ENCODE results near the gene IL20RA. TPM values are rescaled to one million over a fixed set of nuclear protein-coding genes. Genes with fewer than 3 reads are reported as not detected.

IL20RA gene
- total and polyA plus RNA-seq, 2 of the 13 experiments (the other 11 are each of a cell fraction or from before 2014, with no cell fraction given) = not detected

DNA sequence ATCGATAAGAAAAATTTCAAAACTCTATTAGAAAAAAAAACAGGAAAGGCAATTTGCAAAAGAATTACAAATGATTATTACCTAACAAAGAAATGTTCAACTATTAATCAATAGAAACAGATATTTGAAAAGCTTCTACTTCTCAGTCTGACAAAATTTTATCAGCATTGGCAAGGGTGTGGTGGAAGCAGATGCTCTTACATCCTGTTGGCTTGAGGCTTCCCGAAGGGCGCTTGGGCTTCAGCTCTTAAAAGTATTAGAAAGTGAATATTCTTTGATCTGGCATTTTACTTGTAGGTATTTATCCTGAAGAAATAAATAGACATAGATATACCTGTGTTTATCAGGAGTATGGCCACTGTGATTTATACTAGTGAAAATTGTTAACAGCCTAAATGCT, 84.0 kb downstream of the IL20RA start:
- Histone ChIP-seq H3K4me3 (replicated peaks in 1 of 3; ENCODE audit: insufficient read depth in 1 of 3, low read depth in 2 of 3, low read length in 3 of 3) (no peak overlapping the region), H4K20me1 (ENCODE audit: insufficient read depth, low read length) (no peaks in the 10 kb centered on the region), H3K27ac (ENCODE audit: extremely low read length, insufficient read depth, low read length) (no peak overlapping the region), H3K27me3 (ENCODE audit: control insufficient read depth in 1 of 2, insufficient read depth in 2 of 2, low read length in 2 of 2) (peaks cover 4 to 24% of the 10 kb centered on the region in 2 experiments; a peak in 3 of 5 replicates), H3K4me1 (ENCODE audit: insufficient read depth, low read length) (peaks cover 7% of the 10 kb centered on the region; the same call in 1 of the 2 replicates), H2AFZ (ENCODE audit: low read length) (no peak overlapping the region), H3K9me3 (ENCODE audit: low read length) (no peaks in the 10 kb centered on the region), H3K79me2 (ENCODE audit: insufficient read depth, low read length) (no peaks in the 10 kb centered on the region), H3K9ac (ENCODE audit: insufficient read depth, low read depth, low read length) (no peak overlapping the region), H3K4me2 (ENCODE audit: low read depth, low read length) (no peak overlapping the region), H3K36me3 (replicated peaks in 1 of 2; ENCODE audit: control insufficient read depth in 1 of 2, insufficient read depth in 2 of 2, low read length in 2 of 2) (no peaks in the 10 kb centered on the region)
- in situ Hi-C loops (cut with HindIII; ENCODE audit: extremely low pct_ligation_motif_present, low pct_unique_long_range_greater_than_20kb) = loop anchor here (25.0 kb wide), 1 partner anchor 677 kb away; no protein-coding TSS in a partner anchor
- ChIA-PET CTCF (ENCODE audit: low intra/inter-chr PET ratio, low total read pairs) (no interaction called here), POLR2A (no interaction called here)
- no peak for FAIRE-seq
- 44% methylated on average over 3 of the region's 3 CpGs for WGBS (ENCODE audit: low lambda C conversion rate)
- ATAC-seq = no peak
- no TSS peak for BruUV-seq (replicated peaks)
- DNase-seq (ENCODE audit: low spot score) = no peak
- intact Hi-C loops (cut with micrococcal nuclease; ENCODE audit: unreplicated experiment) = no loop called here
- TF ChIP-seq TAF15 (IDR thresholded peaks at IDR 0.05; ENCODE audit: low read depth, low read length, poor library complexity, severe bottlenecking) = no peak
- TF ChIP-seq, protein P1, sequence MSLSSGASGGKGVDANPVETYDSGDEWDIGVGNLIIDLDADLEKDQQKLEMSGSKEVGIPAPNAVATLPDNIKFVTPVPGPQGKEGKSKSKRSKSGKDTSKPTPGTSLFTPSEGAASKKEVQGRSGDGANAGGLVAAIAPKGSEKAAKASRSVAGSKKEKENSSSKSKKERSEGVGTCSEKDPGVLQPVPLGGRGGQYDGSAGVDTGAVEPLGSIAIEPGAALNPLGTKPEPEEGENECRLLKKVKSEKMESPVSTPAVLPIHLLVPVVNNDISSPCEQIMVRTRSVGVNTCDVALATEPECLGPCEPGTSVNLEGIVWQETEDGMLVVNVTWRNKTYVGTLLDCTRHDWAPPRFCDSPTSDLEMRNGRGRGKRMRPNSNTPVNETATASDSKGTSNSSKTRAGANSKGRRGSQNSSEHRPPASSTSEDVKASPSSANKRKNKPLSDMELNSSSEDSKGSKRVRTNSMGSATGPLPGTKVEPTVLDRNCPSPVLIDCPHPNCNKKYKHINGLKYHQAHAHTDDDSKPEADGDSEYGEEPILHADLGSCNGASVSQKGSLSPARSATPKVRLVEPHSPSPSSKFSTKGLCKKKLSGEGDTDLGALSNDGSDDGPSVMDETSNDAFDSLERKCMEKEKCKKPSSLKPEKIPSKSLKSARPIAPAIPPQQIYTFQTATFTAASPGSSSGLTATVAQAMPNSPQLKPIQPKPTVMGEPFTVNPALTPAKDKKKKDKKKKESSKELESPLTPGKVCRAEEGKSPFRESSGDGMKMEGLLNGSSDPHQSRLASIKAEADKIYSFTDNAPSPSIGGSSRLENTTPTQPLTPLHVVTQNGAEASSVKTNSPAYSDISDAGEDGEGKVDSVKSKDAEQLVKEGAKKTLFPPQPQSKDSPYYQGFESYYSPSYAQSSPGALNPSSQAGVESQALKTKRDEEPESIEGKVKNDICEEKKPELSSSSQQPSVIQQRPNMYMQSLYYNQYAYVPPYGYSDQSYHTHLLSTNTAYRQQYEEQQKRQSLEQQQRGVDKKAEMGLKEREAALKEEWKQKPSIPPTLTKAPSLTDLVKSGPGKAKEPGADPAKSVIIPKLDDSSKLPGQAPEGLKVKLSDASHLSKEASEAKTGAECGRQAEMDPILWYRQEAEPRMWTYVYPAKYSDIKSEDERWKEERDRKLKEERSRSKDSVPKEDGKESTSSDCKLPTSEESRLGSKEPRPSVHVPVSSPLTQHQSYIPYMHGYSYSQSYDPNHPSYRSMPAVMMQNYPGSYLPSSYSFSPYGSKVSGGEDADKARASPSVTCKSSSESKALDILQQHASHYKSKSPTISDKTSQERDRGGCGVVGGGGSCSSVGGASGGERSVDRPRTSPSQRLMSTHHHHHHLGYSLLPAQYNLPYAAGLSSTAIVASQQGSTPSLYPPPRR (CRISPR knock-in tag; IDR thresholded peaks at IDR 0.05; ENCODE audit: borderline replicate concordance) = no peak
- TF ChIP-seq, protein P2, sequence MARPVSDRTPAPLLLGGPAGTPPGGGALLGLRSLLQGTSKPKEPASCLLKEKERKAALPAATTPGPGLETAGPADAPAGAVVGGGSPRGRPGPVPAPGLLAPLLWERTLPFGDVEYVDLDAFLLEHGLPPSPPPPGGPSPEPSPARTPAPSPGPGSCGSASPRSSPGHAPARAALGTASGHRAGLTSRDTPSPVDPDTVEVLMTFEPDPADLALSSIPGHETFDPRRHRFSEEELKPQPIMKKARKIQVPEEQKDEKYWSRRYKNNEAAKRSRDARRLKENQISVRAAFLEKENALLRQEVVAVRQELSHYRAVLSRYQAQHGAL (CRISPR knock-in tag; IDR thresholded peaks at IDR 0.05; ENCODE audit: not compliant biosample characterization) = no peak
- no peak for TF ChIP-seq ZNF510 (CRISPR knock-in tag; IDR thresholded peaks at IDR 0.05; ENCODE audit: low read depth)
- TF ChIP-seq ZNF737 (CRISPR knock-in tag; IDR thresholded peaks at IDR 0.05; ENCODE audit: borderline replicate concordance) = no peak
- TF ChIP-seq, protein P3, sequence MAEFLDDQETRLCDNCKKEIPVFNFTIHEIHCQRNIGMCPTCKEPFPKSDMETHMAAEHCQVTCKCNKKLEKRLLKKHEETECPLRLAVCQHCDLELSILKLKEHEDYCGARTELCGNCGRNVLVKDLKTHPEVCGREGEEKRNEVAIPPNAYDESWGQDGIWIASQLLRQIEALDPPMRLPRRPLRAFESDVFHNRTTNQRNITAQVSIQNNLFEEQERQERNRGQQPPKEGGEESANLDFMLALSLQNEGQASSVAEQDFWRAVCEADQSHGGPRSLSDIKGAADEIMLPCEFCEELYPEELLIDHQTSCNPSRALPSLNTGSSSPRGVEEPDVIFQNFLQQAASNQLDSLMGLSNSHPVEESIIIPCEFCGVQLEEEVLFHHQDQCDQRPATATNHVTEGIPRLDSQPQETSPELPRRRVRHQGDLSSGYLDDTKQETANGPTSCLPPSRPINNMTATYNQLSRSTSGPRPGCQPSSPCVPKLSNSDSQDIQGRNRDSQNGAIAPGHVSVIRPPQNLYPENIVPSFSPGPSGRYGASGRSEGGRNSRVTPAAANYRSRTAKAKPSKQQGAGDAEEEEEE (CRISPR knock-in tag; IDR thresholded peaks at IDR 0.05; ENCODE audit: borderline replicate concordance) = no peak
- no peak for TF ChIP-seq NFYC (CRISPR knock-in tag; IDR thresholded peaks at IDR 0.05)
- TF ChIP-seq, protein P4, sequence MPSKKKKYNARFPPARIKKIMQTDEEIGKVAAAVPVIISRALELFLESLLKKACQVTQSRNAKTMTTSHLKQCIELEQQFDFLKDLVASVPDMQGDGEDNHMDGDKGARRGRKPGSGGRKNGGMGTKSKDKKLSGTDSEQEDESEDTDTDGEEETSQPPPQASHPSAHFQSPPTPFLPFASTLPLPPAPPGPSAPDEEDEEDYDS (CRISPR knock-in tag; IDR thresholded peaks at IDR 0.05) = no peak
- TF ChIP-seq, protein P5, sequence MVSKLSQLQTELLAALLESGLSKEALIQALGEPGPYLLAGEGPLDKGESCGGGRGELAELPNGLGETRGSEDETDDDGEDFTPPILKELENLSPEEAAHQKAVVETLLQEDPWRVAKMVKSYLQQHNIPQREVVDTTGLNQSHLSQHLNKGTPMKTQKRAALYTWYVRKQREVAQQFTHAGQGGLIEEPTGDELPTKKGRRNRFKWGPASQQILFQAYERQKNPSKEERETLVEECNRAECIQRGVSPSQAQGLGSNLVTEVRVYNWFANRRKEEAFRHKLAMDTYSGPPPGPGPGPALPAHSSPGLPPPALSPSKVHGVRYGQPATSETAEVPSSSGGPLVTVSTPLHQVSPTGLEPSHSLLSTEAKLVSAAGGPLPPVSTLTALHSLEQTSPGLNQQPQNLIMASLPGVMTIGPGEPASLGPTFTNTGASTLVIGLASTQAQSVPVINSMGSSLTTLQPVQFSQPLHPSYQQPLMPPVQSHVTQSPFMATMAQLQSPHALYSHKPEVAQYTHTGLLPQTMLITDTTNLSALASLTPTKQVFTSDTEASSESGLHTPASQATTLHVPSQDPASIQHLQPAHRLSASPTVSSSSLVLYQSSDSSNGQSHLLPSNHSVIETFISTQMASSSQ (IDR thresholded peaks at IDR 0.05; ENCODE audit: low read depth) = no peak
- TF ChIP-seq, protein P5 (CRISPR knock-in tag; IDR thresholded peaks at IDR 0.05; ENCODE audit: borderline replicate concordance) = no peak
- TF ChIP-seq, protein P6, sequence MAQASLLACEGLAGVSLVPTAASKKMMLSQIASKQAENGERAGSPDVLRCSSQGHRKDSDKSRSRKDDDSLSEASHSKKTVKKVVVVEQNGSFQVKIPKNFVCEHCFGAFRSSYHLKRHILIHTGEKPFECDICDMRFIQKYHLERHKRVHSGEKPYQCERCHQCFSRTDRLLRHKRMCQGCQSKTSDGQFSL (CRISPR knock-in tag; IDR thresholded peaks at IDR 0.05) = no peak
